Psoas muscle (tissue), 8 donors: ENCODE measurements around the gene FKRP. TPM values are rescaled to one million over a fixed set of nuclear protein-coding genes. Genes with fewer than 3 reads are reported as not detected.

Experiments
- ATAC-seq, 4 donors: fragments of 200-7000 bp; cut with Tn5 transposase; one replicate each; pipeline ENCODE4 v1.9.1; 2020; ENCODE audit warnings: moderate library complexity in 3 of 4, mild to moderate bottlenecking in 2 of 4
- DNase-seq, 2 donors: peaks; one replicate each; pipeline ENCODE4 v3.0.0-alpha.2; 2020
- H3K27ac ChIP-seq: fragments of 200-600 bp; one replicate; pipeline ENCODE4 v1.8.0; 2022
- H3K27me3 ChIP-seq, 3 donors: fragments of 200-600 bp in 1 of 3; one replicate each; pipeline versions ENCODE4 v1.6.1 to v1.8.0; 2013 to 2022; ENCODE audit warnings: low read length in 2 of 3, mild to moderate bottlenecking in 2 of 3, moderate library complexity in 1 of 3; ENCODE audit not compliant: insufficient read depth in 3 of 3
- H3K36me3 ChIP-seq, 2 donors: fragments of 200-600 bp in 1 of 2; one replicate each; pipeline versions ENCODE4 v1.6.1 to v1.8.0; 2013 to 2022; ENCODE audit warnings: low read depth in 1 of 2, mild to moderate bottlenecking in 1 of 2, moderate library complexity in 1 of 2; ENCODE audit not compliant: insufficient read depth in 1 of 2
- H3K4me1 ChIP-seq: fragments of 200-600 bp; one replicate; pipeline ENCODE4 v1.8.0; 2022
- H3K4me3 ChIP-seq: fragments of 200-600 bp; one replicate; pipeline ENCODE4 v1.8.0; 2022; ENCODE audit warnings: mild to moderate bottlenecking
- H3K9me3 ChIP-seq: fragments of 200-600 bp; one replicate; pipeline ENCODE4 v1.8.0; 2022
- CTCF ChIP-seq: fragments of 200-600 bp; IDR thresholded peaks from one replicate; pipeline ENCODE4 v1.8.0; 2022; ENCODE audit warnings: antibody characterized with exemption
- WGBS, 3 donors: extraction: QIAGEN DNeasy Blood & Tissue Kit; methylation state at CpG; one replicate each; pipeline versions ENCODE4 v1.1.6 to v1.1.7; 2013; 5-methylcytosine and 5-hydroxymethylcytosine counted together
- intact Hi-C, 2 donors: fragments of 100-400 bp; cut with DNase I; formaldehyde crosslinking; loops; one replicate each; pipeline versions ENCODE4 v1.11.0 to v1.14.2; 2022
- polyA plus RNA-seq, 3 donors: library from polyadenylated mRNA; stranded (reverse); fragments of 200-250 nt; gene quantifications; one replicate each; pipeline ENCODE4 v1.2.3, GENCODE V29; 2013
- total RNA-seq, 4 donors: library from RNA; stranded (reverse); fragmentation: NEBNext Ultra II Directional in 2 of 4; extraction: Animal tissue kit (Norgen Biotek cat#: 25700) in 2 of 4; gene quantifications; one replicate each; pipeline versions ENCODE4 v1.2.1 to v1.2.4, GENCODE V29; 2021 to 2023
- donor health status: healthy with polysubstance abuse.
- donor health status: DM: no; HTN: no; CAD: no; lungs with moderate emphysema.
- donor health status: Bipolar disorder and iron deficiency.
- donor health status: healthy.
- donor health status: DM: yes; HTN: yes; CAD: no.
- donor health status: DM: no; HTN: no; CAD: no.
- donor health status: DM: no; HTN: no; CAD: no.
- donor health status: DM: yes; HTN: yes; CAD: no.

Gene FKRP
- total and polyA plus RNA-seq, 7 donors, result 11.6 to 24.5 (median 15.0) TPM

DNA sequence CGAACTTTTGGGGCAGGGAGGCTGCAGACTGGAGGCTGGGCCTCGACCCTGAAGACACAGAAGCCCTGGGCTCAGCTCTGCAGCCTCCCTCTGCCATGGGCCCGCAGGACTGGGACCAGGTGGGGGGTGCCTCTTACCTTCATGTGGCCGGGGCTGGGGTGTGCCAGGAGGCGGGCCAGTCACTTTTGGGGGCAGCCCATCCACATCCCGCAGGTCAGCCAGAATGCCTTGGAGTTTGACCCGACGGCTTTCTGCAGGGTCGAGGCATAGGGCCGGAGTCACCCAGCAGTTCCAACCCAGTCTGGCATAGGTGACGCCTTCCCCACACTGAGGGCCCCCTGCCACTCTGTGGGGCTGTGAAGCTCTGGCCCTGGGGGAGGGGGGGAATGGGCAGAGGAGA is 18.1 kb upstream of the FKRP start:
- 73 to 82% (median 82%) methylated on average over 10 to 11 of the region's 11 CpGs for WGBS, 3 donors
- TF ChIP-seq CTCF, result no peak
- Histone ChIP-seq H3K4me1 (no peaks in the 10 kb centered on the region), H3K4me3 (peak overlapping the region; percentile 15), H3K27ac (no peak overlapping the region), H3K36me3 (peaks cover 4 to 100% of the 10 kb centered on the region in 2 donors), H3K27me3 (no peaks in the 10 kb centered on the region), H3K9me3 (no peaks in the 10 kb centered on the region)
- DNase-seq (peak in 1 of 2 donors; percentile 50), ATAC-seq (peak in 1 of 4 donors; percentile 3)
- intact Hi-C loops, result loop anchor here in 1 of 2 donors (2.0 kb wide), 1 partner anchor 15 kb away; no protein-coding TSS in a partner anchor

GRCh38 chr19:46728208-46728607 is 17.6 kb upstream of the FKRP start:
- no peaks in the 10 kb centered on the region for H3K27me3 ChIP-seq
- no peaks in the 10 kb centered on the region for H3K4me1 ChIP-seq
- 52 to 62% (median 62%) methylated on average over 14 of the region's 14 CpGs for WGBS, 3 donors
- no peak overlapping the region for H3K27ac ChIP-seq
- H3K4me3 ChIP-seq, result peak overlapping the region; percentile 15
- TF ChIP-seq CTCF, result no peak
- ATAC-seq (peak in 3 of 4 donors; percentile 16 to 22 (median 17)), DNase-seq (peak in 1 of 2 donors; percentile 56)
- peaks cover 2 to 100% of the 10 kb centered on the region in 2 donors for H3K36me3 ChIP-seq
- H3K9me3 ChIP-seq, result no peaks in the 10 kb centered on the region
- intact Hi-C loops, result loop anchor here in 1 of 2 donors (2.0 kb wide), 1 partner anchor 15 kb away; no protein-coding TSS in a partner anchor

- H3K9me3 ChIP-seq, result no peaks in the 10 kb centered on the region
- H3K36me3 ChIP-seq, result peaks cover 0 to 100% of the 10 kb centered on the region in 2 donors
- peak; percentile 80 to 85 for DNase-seq
- WGBS, 3 donors, result 40 to 49% (median 41%) methylated on average over 20 of the region's 20 CpGs
- ATAC-seq, result peak; percentile 71 to 80 (median 74)
- TF ChIP-seq CTCF, result peak; percentile 89
- no peaks in the 10 kb centered on the region for H3K4me1 ChIP-seq
- intact Hi-C loops, result loop anchor here in 1 of 2 donors (2.0 kb wide), 1 partner anchor 16 kb away; no protein-coding TSS in a partner anchor
- H3K27me3 ChIP-seq, result no peaks in the 10 kb centered on the region
- no peak overlapping the region for H3K4me3 ChIP-seq
- no peak overlapping the region for H3K27ac ChIP-seq
These were observed 17.0 kb upstream of the FKRP start for GRCh38 chr19:46728693-46729339.

DNA sequence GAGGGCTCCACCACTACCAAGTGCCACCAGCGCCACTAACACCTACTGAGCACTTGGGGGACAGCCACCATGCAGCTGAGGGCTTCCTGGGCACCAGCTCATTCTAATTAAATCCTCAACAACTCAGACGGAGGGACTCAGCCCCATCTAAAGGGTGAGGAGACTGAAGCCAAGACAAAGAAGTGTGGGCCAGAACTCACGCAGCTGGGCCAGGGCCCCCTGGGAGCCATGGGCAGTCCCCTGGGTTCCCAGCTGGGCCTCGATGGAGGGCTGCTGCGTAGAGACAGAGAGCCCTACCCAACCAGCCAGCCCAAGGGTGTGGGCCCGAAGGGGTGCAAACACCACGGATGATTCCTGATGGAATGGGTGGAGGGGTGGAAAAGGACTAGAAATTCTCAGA is 16.2 kb upstream of the FKRP start:
- no peak for TF ChIP-seq CTCF
- ATAC-seq (no peak), DNase-seq (no peak)
- H3K9me3 ChIP-seq, result no peaks in the 10 kb centered on the region
- no peaks in the 10 kb centered on the region for H3K4me1 ChIP-seq
- H3K27ac ChIP-seq, result no peak overlapping the region
- H3K4me3 ChIP-seq, result no peak overlapping the region
- intact Hi-C loops, result loop anchor here in 1 of 2 donors (2.0 kb wide), 1 partner anchor 17 kb away; no protein-coding TSS in a partner anchor
- no peaks in the 10 kb centered on the region for H3K27me3 ChIP-seq
- peaks cover 0 to 100% of the 10 kb centered on the region in 2 donors for H3K36me3 ChIP-seq
- WGBS, 3 donors, result 72 to 82% (median 76%) methylated on average over 7 of the region's 7 CpGs
